ENCODE data around the gene GRM4. TPM values are rescaled to one million over a fixed set of nuclear protein-coding genes. Genes with fewer than 3 reads are reported as not detected.

GRM4 gene
- total and polyA plus RNA-seq, 2 experiments from 2014 or later: 0.10 to 0.22 TPM

- peaks cover 3% of the 10 kb centered on the region; the same call in 1 of the 2 replicates for H3F3A ChIP-seq (ENCODE audit: insufficient read depth)
- H3K79me2 ChIP-seq (ENCODE audit: insufficient read depth): no peaks in the 10 kb centered on the region
- no peaks in the 10 kb centered on the region for H3K4me1 ChIP-seq (ENCODE audit: insufficient read depth)
- TF ChIP-seq EZH2phosphoT487 (IDR thresholded peaks at IDR 0.05; ENCODE audit: insufficient read depth, low read depth): no peak
- TF ChIP-seq EZH2 (IDR thresholded peaks at IDR 0.05; ENCODE audit: insufficient read depth, poor library complexity, severe bottlenecking): no peak
- no peak overlapping the region for H3K4me2 ChIP-seq (ENCODE audit: unreplicated experiment)
- H3K9ac ChIP-seq: no peak overlapping the region
- H2AFZ ChIP-seq: no peak overlapping the region
- no peaks in the 10 kb centered on the region for H3K36me3 ChIP-seq (ENCODE audit: low read depth)
- H4K20me1 ChIP-seq (ENCODE audit: insufficient read depth): no peaks in the 10 kb centered on the region
- WGBS, 2 experiments (ENCODE audit: low coverage in 1 of 2, low lambda C conversion rate in 2 of 2, missing lambda C conversion rate in 2 of 2): 42 to 60% methylated on average over 1 of the region's 1 CpG
- in situ Hi-C loops (cut with MboI): no loop called here
- H3K27ac ChIP-seq: no peak overlapping the region
- no peaks in the 10 kb centered on the region for H3K9me3 ChIP-seq (ENCODE audit: low read depth)
- no peak overlapping the region for H3K4me3 ChIP-seq
- no peak for DNase-seq
- no peaks in the 10 kb centered on the region for H3K9me2 ChIP-seq (ENCODE audit: insufficient read depth)
- H3K27me3 ChIP-seq (replicated peaks; ENCODE audit: insufficient read depth): peaks cover 9% of the 10 kb centered on the region
Observed at GRCh38 chr6:34071884-34072379, 74.0 kb downstream of the GRM4 start.

- Histone ChIP-seq H3K36me3 (ENCODE audit: low read depth) (no peaks in the 10 kb centered on the region), H3K27ac (no peak overlapping the region), H3F3A (ENCODE audit: insufficient read depth) (peaks cover 3% of the 10 kb centered on the region; the same call in 1 of the 2 replicates), H4K20me1 (ENCODE audit: insufficient read depth) (no peaks in the 10 kb centered on the region), H3K9me3 (ENCODE audit: low read depth) (no peaks in the 10 kb centered on the region), H3K9me2 (ENCODE audit: insufficient read depth) (no peaks in the 10 kb centered on the region), H3K9ac (no peak overlapping the region), H3K4me2 (ENCODE audit: unreplicated experiment) (no peak overlapping the region), H2AFZ (no peak overlapping the region), H3K27me3 (replicated peaks; ENCODE audit: insufficient read depth) (peaks cover 16% of the 10 kb centered on the region), H3K4me1 (ENCODE audit: insufficient read depth) (no peaks in the 10 kb centered on the region), H3K4me3 (no peak overlapping the region), H3K79me2 (ENCODE audit: insufficient read depth) (no peaks in the 10 kb centered on the region)
- no peak for DNase-seq
- TF ChIP-seq EZH2 (IDR thresholded peaks at IDR 0.05; ENCODE audit: insufficient read depth, poor library complexity, severe bottlenecking): no peak
- TF ChIP-seq EZH2phosphoT487 (IDR thresholded peaks at IDR 0.05; ENCODE audit: insufficient read depth, low read depth): no peak
- 78 to 95% methylated on average over 2 to 3 of the region's 3 CpGs for WGBS, 2 experiments (ENCODE audit: low coverage in 1 of 2, low lambda C conversion rate in 2 of 2, missing lambda C conversion rate in 2 of 2)
- in situ Hi-C loops (cut with MboI): no loop called here
Observed at GRCh38 chr6:34071136-34071883, 74.6 kb downstream of the GRM4 start.

GRCh38 chr6:34070315-34071135 lies 75.4 kb downstream of the GRM4 start:
- Histone ChIP-seq H3K79me2 (ENCODE audit: insufficient read depth) (no peaks in the 10 kb centered on the region), H3K4me2 (ENCODE audit: unreplicated experiment) (no peak overlapping the region), H3K4me3 (no peak overlapping the region), H4K20me1 (ENCODE audit: insufficient read depth) (no peaks in the 10 kb centered on the region), H3K27me3 (replicated peaks; ENCODE audit: insufficient read depth) (peaks cover 20% of the 10 kb centered on the region), H3K9me3 (ENCODE audit: low read depth) (no peaks in the 10 kb centered on the region), H3K27ac (no peak overlapping the region), H3K9ac (no peak overlapping the region), H2AFZ (no peak overlapping the region), H3K9me2 (ENCODE audit: insufficient read depth) (no peaks in the 10 kb centered on the region), H3F3A (ENCODE audit: insufficient read depth) (peaks cover 3% of the 10 kb centered on the region; the same call in 1 of the 2 replicates), H3K36me3 (ENCODE audit: low read depth) (no peaks in the 10 kb centered on the region), H3K4me1 (ENCODE audit: insufficient read depth) (peaks cover 1% of the 10 kb centered on the region; the same call in 1 of the 2 replicates)
- no peak for TF ChIP-seq EZH2 (IDR thresholded peaks at IDR 0.05; ENCODE audit: insufficient read depth, poor library complexity, severe bottlenecking)
- no peak for TF ChIP-seq EZH2phosphoT487 (IDR thresholded peaks at IDR 0.05; ENCODE audit: insufficient read depth, low read depth)
- WGBS, 2 experiments (ENCODE audit: low coverage in 1 of 2, low lambda C conversion rate in 2 of 2, missing lambda C conversion rate in 2 of 2): 88 to 91% methylated on average over 12 to 15 of the region's 15 CpGs
- DNase-seq: peak; percentile 8
- in situ Hi-C loops (cut with MboI): no loop called here

DNA sequence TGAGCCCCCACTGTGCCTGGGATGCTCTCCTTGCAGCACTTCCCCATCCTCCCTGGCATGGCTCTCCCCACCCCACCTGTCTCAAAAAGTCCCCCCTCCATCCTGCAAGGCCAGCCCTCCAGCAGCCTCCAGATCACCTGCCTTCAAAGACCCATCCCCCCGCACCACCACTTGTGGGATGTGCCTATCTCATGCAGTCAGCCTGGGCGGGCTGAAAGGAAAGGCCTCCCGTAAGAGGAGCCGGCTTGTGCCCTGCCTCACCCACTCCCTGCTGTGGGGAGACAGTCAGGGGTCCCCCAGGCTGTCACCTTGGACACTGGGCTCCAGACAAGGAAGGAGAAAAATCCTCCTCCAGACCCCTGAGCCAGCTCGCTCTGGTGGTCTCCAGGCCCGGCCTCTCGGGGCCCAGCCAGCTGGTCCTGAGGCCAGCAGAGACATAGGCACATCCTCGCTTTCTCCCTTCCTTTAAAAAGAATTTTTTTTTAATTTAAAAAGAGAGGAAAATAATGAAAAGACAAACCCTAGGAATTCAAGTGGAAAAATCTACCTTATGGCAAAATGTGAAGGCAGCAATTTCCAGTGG lies 77.3 kb downstream of the GRM4 start:
- H3K27me3 ChIP-seq (replicated peaks; ENCODE audit: insufficient read depth): peaks cover 34% of the 10 kb centered on the region
- H4K20me1 ChIP-seq (ENCODE audit: insufficient read depth): no peaks in the 10 kb centered on the region
- H3K4me1 ChIP-seq (ENCODE audit: insufficient read depth): peaks cover 3% of the 10 kb centered on the region; the same call in 1 of the 2 replicates
- no peaks in the 10 kb centered on the region for H3K79me2 ChIP-seq (ENCODE audit: insufficient read depth)
- H3F3A ChIP-seq (ENCODE audit: insufficient read depth): peaks cover 3% of the 10 kb centered on the region; the same call in 1 of the 2 replicates
- no peaks in the 10 kb centered on the region for H3K36me3 ChIP-seq (ENCODE audit: low read depth)
- no peak overlapping the region for H2AFZ ChIP-seq
- H3K4me2 ChIP-seq (ENCODE audit: unreplicated experiment): no peak overlapping the region
- no peak overlapping the region for H3K9ac ChIP-seq
- no peak overlapping the region for H3K4me3 ChIP-seq
- WGBS, 2 experiments (ENCODE audit: low coverage in 1 of 2, low lambda C conversion rate in 2 of 2, missing lambda C conversion rate in 2 of 2): 71 to 80% methylated on average over 8 of the region's 8 CpGs
- H3K9me3 ChIP-seq (ENCODE audit: low read depth): no peaks in the 10 kb centered on the region
- no peak overlapping the region for H3K27ac ChIP-seq
- no peak for DNase-seq
- TF ChIP-seq EZH2 (IDR thresholded peaks at IDR 0.05; ENCODE audit: insufficient read depth, poor library complexity, severe bottlenecking): no peak
- no peak for TF ChIP-seq EZH2phosphoT487 (IDR thresholded peaks at IDR 0.05; ENCODE audit: insufficient read depth, low read depth)
- no peaks in the 10 kb centered on the region for H3K9me2 ChIP-seq (ENCODE audit: insufficient read depth)
- in situ Hi-C loops (cut with MboI): no loop called here
